Measurements from ENCODE around the gene CCDC51.

DNA sequence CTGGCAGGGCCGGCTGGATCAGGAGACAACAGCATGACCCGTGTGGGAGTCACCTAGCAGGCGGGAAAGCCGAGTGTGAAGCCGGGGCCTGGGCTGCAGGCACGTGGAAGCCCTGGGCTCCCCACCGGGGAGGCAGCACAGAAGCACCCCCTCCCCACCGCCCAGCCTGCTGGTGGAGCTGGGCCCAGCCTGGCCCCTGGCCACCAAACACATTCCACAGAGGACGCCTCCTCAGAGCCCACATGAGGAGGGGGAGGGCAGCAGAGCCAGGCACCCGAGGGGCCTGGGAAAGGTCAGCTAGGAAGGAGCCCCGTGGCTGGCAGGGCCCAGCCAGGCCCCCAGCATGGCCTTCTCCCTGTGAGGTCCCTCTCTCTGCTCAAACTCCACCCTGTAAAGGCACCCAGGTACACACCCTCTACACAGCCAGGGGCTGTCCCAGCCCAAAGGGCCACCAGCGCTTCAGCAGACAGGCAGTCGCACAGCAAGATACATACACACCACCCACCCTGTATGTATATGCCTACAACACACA, 14.6 kb downstream of the CCDC51 start:
- TF ChIP-seq, protein P1, sequence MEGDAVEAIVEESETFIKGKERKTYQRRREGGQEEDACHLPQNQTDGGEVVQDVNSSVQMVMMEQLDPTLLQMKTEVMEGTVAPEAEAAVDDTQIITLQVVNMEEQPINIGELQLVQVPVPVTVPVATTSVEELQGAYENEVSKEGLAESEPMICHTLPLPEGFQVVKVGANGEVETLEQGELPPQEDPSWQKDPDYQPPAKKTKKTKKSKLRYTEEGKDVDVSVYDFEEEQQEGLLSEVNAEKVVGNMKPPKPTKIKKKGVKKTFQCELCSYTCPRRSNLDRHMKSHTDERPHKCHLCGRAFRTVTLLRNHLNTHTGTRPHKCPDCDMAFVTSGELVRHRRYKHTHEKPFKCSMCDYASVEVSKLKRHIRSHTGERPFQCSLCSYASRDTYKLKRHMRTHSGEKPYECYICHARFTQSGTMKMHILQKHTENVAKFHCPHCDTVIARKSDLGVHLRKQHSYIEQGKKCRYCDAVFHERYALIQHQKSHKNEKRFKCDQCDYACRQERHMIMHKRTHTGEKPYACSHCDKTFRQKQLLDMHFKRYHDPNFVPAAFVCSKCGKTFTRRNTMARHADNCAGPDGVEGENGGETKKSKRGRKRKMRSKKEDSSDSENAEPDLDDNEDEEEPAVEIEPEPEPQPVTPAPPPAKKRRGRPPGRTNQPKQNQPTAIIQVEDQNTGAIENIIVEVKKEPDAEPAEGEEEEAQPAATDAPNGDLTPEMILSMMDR (IDR thresholded peaks at IDR 0.05): no peak
- TF ChIP-seq POLR2AphosphoS5 (IDR thresholded peaks at IDR 0.05) (no peak), POLR2A (IDR thresholded peaks at IDR 0.05) (no peak)

All from prostate gland (tissue), 2 donors.